ENCODE measurements around the gene NEXN. TPM values are rescaled to one million over a fixed set of nuclear protein-coding genes. Genes with fewer than 3 reads are reported as not detected.
"Not testable (repeated sequence)": the region's sequence is repeated elsewhere in the genome, so short reads cannot be mapped to it uniquely, and the experiment has no call there.

Gene NEXN
- total RNA-seq, 2 donors from 2014 or later, result 13.2 to 14.1 TPM

GRCh38 chr1:77978293-77978968, 90.0 kb downstream of the NEXN start:
- intact Hi-C loops (cut with DNase I), result loop anchor here (5.0 to 10.0 kb wide), 4 partner anchors 69 to 296 kb away; partner anchors contain the start of genes GIPC2 and ZZZ3
- H3K4me1 ChIP-seq (replicated peaks), result peaks cover 14% of the 10 kb centered on the region
- no peaks in the 10 kb centered on the region for H3K36me3 ChIP-seq
- TF ChIP-seq CTCF (IDR thresholded peaks at IDR 0.05) (no peak), POLR2AphosphoS5 (IDR thresholded peaks at IDR 0.05) (peak; percentile 66), POLR2A (IDR thresholded peaks at IDR 0.05) (peak; percentile 61)
- H3K9me3 ChIP-seq, result no peaks in the 10 kb centered on the region
- H3K4me3 ChIP-seq, result peak overlapping the region; percentile 65 to 70
- H3K27ac ChIP-seq, result peak overlapping the region; percentile 96 to 97
- no peaks in the 10 kb centered on the region for H3K27me3 ChIP-seq (replicated peaks; ENCODE audit: insufficient read depth)
- DNase-seq (ENCODE audit: low spot score), result peak; percentile 75
- under 1% methylated on average over 34 of the region's 34 CpGs for WGBS

DNA sequence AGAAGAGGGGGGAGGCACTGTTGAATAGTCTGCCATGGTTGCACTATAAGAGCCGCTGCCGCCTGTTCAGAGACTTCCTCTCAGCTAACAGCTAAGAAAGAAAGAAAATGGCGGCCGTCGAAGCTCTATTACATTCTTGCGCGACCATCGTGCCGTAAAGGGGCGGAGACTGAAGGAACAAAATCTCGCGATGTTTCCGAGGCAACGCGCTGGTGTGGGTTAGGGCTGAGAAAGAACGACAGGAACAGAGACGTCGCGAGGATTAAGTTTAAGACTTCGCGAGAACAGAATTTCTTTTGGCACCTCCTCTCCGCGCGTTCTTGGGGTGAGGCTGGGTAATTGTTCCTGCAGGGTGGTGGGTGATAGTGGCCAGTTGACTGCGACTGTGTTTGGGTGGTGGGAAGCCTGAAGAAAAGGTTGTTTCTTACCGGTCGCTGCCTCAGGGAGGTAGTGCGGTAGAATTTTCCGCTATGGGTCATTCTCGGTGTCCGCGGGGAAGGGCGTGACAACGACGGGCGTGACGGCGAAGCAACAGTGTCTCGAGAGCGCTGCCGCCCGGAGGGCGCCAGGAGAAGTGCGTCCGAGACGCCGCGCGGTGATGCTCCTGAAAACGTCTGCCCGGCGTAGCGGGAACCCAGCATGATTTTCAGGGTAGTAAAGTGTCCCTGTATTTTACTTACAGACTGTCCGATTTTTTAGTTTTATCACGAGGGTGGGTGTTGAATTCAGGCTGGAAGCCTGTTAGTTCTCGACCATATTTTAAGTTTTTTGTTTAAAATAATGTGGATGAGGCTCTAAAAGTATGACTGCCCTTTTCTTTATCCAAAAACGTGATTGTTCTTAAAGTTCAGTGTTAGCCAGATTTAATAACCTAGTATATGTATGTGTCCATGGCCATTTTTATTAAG, 90.8 kb downstream of the NEXN start, which contains the start of gene FUBP1:
TSS of gene FUBP1 (minus strand) at position 104 of the 908 bp plus-strand sequence. CDS start at position 36, 68 bp downstream.
- Histone ChIP-seq H3K36me3 (no peaks in the 10 kb centered on the region), H3K4me3 (peak within 1 kb of the TSS; percentile 65 to 70), H3K27ac (peak within 1 kb of the TSS; percentile 96 to 97), H3K27me3 (replicated peaks; ENCODE audit: insufficient read depth) (no peaks in the 10 kb centered on the region), H3K9me3 (no peaks in the 10 kb centered on the region), H3K4me1 (replicated peaks) (peaks cover 14% of the 10 kb centered on the region)
- WGBS, result 0% methylated on average over 57 of the region's 57 CpGs
- TF ChIP-seq POLR2A (IDR thresholded peaks at IDR 0.05), result peak; percentile 54
- TF ChIP-seq CTCF (IDR thresholded peaks at IDR 0.05), result peak in 3 of 4 experiments; percentile 57 to 82 (median 78)
- peak; percentile 81 for TF ChIP-seq POLR2AphosphoS5 (IDR thresholded peaks at IDR 0.05)
- peak; percentile 96 for DNase-seq (ENCODE audit: low spot score)
- intact Hi-C loops (cut with DNase I), result loop anchor here (1.0 to 10.0 kb wide), 5 partner anchors 25 to 297 kb away; partner anchors contain the start of genes DNAJB4, GIPC2 and ZZZ3

GRCh38 chr1:77983352-77983996, 95.0 kb downstream of the NEXN start:
- H3K36me3 ChIP-seq; H3K4me3 ChIP-seq; H3K27me3 ChIP-seq (replicated peaks; ENCODE audit: insufficient read depth); H3K9me3 ChIP-seq; H3K4me1 ChIP-seq (replicated peaks); H3K27ac ChIP-seq; intact Hi-C loops (cut with DNase I); DNase-seq (ENCODE audit: low spot score): not testable (repeated sequence)
- 89% methylated on average over 8 of the region's 8 CpGs for WGBS

DNA sequence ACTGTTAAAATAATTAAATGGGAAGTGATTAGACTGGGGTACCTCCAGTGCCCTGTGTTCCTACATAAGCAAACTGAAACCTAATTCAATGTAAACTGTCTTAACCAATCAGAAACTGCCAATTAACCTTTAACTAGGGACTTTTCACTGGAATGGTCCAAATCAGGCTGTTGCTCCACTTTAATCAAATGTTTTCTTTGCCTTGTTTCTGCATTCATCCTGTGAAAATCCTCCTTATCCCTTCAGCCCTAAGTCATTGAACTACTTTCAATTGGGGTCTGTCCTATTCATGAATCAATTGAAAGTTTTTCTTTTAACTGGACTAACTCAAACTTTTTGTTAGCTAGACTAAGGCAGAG, 95.6 kb downstream of the NEXN start:
- intact Hi-C loops (cut with DNase I), result no loop called here
- no peak for DNase-seq (ENCODE audit: low spot score)
- H3K27ac ChIP-seq, result no peak overlapping the region
- no peaks in the 10 kb centered on the region for H3K4me1 ChIP-seq (replicated peaks)
- H3K4me3 ChIP-seq, result no peak overlapping the region
- no peaks in the 10 kb centered on the region for H3K36me3 ChIP-seq
- TF ChIP-seq CTCF (IDR thresholded peaks at IDR 0.05) (no peak), POLR2A (IDR thresholded peaks at IDR 0.05) (no peak), POLR2AphosphoS5 (IDR thresholded peaks at IDR 0.05) (no peak)
- H3K9me3 ChIP-seq, result no peaks in the 10 kb centered on the region
- no peaks in the 10 kb centered on the region for H3K27me3 ChIP-seq (replicated peaks; ENCODE audit: insufficient read depth)

DNA sequence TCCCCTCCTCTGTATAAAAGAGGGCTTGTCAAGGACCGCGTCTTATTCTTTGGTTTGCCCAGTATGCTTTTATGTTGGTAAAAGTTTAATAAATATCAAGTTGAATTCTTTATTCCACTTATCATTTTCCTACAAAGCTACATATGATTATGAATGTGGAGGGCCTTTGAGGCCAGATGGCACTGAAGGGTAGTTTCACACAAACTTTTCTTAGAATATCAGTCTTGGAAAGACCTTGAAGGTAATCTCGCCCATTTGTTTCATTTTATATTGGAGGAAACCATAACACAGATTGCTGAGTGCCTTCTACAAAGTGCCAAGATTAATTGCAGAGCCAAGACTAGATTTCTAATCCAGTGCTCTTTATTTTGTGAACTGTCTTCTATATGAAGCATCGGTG, 96.2 kb downstream of the NEXN start:
- no peak overlapping the region for H3K27ac ChIP-seq
- no peaks in the 10 kb centered on the region for H3K36me3 ChIP-seq
- no peaks in the 10 kb centered on the region for H3K9me3 ChIP-seq
- no peaks in the 10 kb centered on the region for H3K27me3 ChIP-seq (replicated peaks; ENCODE audit: insufficient read depth)
- WGBS, result 95% methylated on average over 4 of the region's 4 CpGs
- intact Hi-C loops (cut with DNase I), result no loop called here
- TF ChIP-seq POLR2A (IDR thresholded peaks at IDR 0.05) (no peak), CTCF (IDR thresholded peaks at IDR 0.05) (no peak), POLR2AphosphoS5 (IDR thresholded peaks at IDR 0.05) (no peak)
- DNase-seq (ENCODE audit: low spot score), result no peak
- H3K4me3 ChIP-seq, result no peak overlapping the region
- no peaks in the 10 kb centered on the region for H3K4me1 ChIP-seq (replicated peaks)

Measured in prostate gland (tissue), 2 donors.